ENCODE results near the gene CCDC150.

DNA sequence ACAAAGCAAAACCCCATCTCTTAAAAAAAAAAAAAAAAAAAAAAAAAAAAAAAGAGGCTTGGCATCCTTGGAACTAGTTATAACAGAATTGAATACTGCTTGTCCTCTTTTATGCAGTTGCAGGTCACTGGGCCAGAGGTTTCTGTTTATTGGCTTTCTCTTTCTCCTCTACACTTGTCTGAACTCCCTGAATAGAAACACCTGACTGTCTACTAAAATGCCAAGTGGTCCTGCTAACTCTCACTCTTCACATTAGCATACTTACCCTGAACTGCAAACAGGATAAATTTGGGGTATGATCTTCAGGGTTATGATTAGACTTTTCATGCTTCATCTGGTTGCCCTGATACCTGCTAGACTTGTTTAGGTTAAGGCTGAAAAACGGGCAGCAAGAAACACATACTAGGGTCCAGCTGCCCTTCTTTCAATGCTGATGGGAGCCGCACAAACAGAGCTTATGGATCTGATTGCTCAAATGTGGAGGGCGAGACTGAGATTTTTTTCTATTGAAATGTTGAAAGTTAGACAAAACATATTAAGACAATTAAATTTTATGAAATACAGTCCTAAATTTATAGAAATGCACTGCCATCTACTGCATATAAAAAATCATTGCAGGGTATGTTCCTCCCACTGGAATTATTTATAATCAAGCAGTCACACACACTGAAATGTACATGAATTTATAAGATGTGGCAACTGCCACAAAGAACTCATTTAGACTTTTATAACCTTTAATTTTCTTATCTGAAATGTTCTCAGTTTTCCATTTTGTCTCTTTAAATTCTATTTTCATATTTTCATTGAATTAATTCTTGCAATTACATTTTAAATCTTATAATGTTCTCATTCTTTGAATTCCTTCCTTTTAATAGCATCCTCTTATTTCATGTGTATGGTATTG, 119.2 kb downstream of the CCDC150 start:
- TF ChIP-seq, protein P1, sequence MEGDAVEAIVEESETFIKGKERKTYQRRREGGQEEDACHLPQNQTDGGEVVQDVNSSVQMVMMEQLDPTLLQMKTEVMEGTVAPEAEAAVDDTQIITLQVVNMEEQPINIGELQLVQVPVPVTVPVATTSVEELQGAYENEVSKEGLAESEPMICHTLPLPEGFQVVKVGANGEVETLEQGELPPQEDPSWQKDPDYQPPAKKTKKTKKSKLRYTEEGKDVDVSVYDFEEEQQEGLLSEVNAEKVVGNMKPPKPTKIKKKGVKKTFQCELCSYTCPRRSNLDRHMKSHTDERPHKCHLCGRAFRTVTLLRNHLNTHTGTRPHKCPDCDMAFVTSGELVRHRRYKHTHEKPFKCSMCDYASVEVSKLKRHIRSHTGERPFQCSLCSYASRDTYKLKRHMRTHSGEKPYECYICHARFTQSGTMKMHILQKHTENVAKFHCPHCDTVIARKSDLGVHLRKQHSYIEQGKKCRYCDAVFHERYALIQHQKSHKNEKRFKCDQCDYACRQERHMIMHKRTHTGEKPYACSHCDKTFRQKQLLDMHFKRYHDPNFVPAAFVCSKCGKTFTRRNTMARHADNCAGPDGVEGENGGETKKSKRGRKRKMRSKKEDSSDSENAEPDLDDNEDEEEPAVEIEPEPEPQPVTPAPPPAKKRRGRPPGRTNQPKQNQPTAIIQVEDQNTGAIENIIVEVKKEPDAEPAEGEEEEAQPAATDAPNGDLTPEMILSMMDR (IDR thresholded peaks at IDR 0.05; ENCODE audit: low read depth, low read length), result no peak
- TF ChIP-seq POLR2A (IDR thresholded peaks at IDR 0.05; ENCODE audit: extremely low read depth, insufficient read length), result no peak
- TF ChIP-seq, protein P2, sequence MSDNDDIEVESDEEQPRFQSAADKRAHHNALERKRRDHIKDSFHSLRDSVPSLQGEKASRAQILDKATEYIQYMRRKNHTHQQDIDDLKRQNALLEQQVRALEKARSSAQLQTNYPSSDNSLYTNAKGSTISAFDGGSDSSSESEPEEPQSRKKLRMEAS (IDR thresholded peaks at IDR 0.05; ENCODE audit: low read depth, low read length), result no peak
- no peak for TF ChIP-seq MYC (IDR thresholded peaks at IDR 0.05; ENCODE audit: low read depth, low read length)
